WTC11 (cell line): ENCODE results near the gene BIRC2.
"Not testable (repeated sequence)": the region's sequence is repeated elsewhere in the genome, so short reads cannot be mapped to it uniquely, and the experiment has no call there.

Experiments
- ATF3 ChIP-seq: sonication (generic); formaldehyde crosslinking; conservative IDR thresholded peaks from 2 replicates; pipeline ENCODE4 v1.8.1; 2022; ENCODE audit warnings: mild to moderate bottlenecking, missing genetic modification reagents
- CBFB ChIP-seq: sonication (generic); formaldehyde crosslinking; IDR thresholded peaks from 2 replicates; pipeline ENCODE4 v1.8.1; 2022; ENCODE audit warnings: mild to moderate bottlenecking, low read depth, missing genetic modification reagents
- CREB1 ChIP-seq: sonication (generic); formaldehyde crosslinking; IDR thresholded peaks from 2 replicates; pipeline ENCODE4 v1.8.0; 2023; ENCODE audit warnings: mild to moderate bottlenecking, missing genetic modification reagents
- CTCF ChIP-seq: fragments of 200-600 bp; IDR thresholded peaks from 2 replicates; pipeline ENCODE4 v1.8.0; 2022; ENCODE audit warnings: antibody characterized with exemption
- E2F4 ChIP-seq: sonication (generic); formaldehyde crosslinking; IDR thresholded peaks from 2 replicates; pipeline ENCODE4 v1.8.1; 2022; ENCODE audit warnings: low read depth, mild to moderate bottlenecking, moderate library complexity, missing genetic modification reagents, borderline replicate concordance
- FOXP1 ChIP-seq: sonication (generic); formaldehyde crosslinking; IDR thresholded peaks from 2 replicates; pipeline ENCODE4 v1.8.0; 2022; ENCODE audit warnings: missing genetic modification reagents, mild to moderate bottlenecking, moderate library complexity, borderline replicate concordance
- IRF1 ChIP-seq: sonication (generic); formaldehyde crosslinking; IDR thresholded peaks from 2 replicates; pipeline ENCODE4 v1.8.0; 2023; ENCODE audit warnings: missing genetic modification reagents
- KAT7 ChIP-seq: sonication (generic); formaldehyde crosslinking; IDR thresholded peaks from 2 replicates; pipeline ENCODE4 v1.8.1; 2023; ENCODE audit warnings: missing genetic modification reagents, mild to moderate bottlenecking, borderline replicate concordance
- MLX ChIP-seq: sonication (generic); formaldehyde crosslinking; IDR thresholded peaks from 2 replicates; pipeline ENCODE4 v1.8.1; 2023; ENCODE audit warnings: mild to moderate bottlenecking, missing genetic modification reagents, moderate library complexity
- NR2C2 ChIP-seq: sonication (generic); formaldehyde crosslinking; IDR thresholded peaks from 2 replicates; pipeline ENCODE4 v1.8.0; 2022; ENCODE audit warnings: mild to moderate bottlenecking, missing genetic modification reagents
- RELA ChIP-seq: sonication (generic); formaldehyde crosslinking; IDR thresholded peaks from 2 replicates; pipeline ENCODE4 v1.8.1; 2022; ENCODE audit warnings: missing genetic modification reagents, mild to moderate bottlenecking, borderline replicate concordance
- STAT6 ChIP-seq: sonication (generic); formaldehyde crosslinking; conservative IDR thresholded peaks from 2 replicates; pipeline ENCODE4 v1.8.1; 2023; ENCODE audit warnings: mild to moderate bottlenecking, low read depth, missing genetic modification reagents, moderate library complexity

GRCh38 chr11:102374633-102375424 lies 27.8 kb downstream of the BIRC2 start:
- not testable (repeated sequence) for TF ChIP-seq CTCF; STAT6; MLX (CRISPR knock-in tag); CBFB; CREB1 (CRISPR knock-in tag); FOXP1 (CRISPR knock-in tag); ATF3 (CRISPR knock-in tag); RELA (CRISPR knock-in tag); NR2C2 (CRISPR knock-in tag); KAT7 (CRISPR knock-in tag); IRF1 (CRISPR knock-in tag); E2F4
